Measurements from ENCODE around the gene CD274. TPM values are rescaled to one million over a fixed set of nuclear protein-coding genes. Genes with fewer than 3 reads are reported as not detected.
A peak's percentile ranks its signal among the peaks of the same experiment; 100 is the strongest.

Gene CD274
- total RNA-seq (2021) = 0.13 TPM in 1 of 2 replicates, not detected in the other
- long read RNA-seq = 0 reads

GRCh38 chr9:5450359-5451091 is at the start of gene CD274:
Gene CD274 (plus strand): TSS chr9:5450542. CDS start chr9:5456114, 5,572 bp downstream.
- Histone ChIP-seq H4K5ac (ENCODE audit: insufficient read length, low read depth, low read length) (no peak within 1 kb of the TSS), H3K23ac (ENCODE audit: insufficient read length, low read depth, low read length) (no peak within 1 kb of the TSS), H2BK120ac (ENCODE audit: low read depth, low read length, poor library complexity, severe bottlenecking) (no peak within 1 kb of the TSS), H3K4me2 (ENCODE audit: insufficient read depth, insufficient read length, low read length) (peak within 1 kb of the TSS; percentile 52), H3K27ac (ENCODE audit: insufficient read length, low read depth, low read length) (no peak within 1 kb of the TSS), H3K79me2 (ENCODE audit: insufficient read depth, low read length) (no peaks in the 10 kb centered on the region), H4K20me1 (ENCODE audit: control insufficient read depth, insufficient read depth, insufficient read length) (no peaks in the 10 kb centered on the region), H3T11ph (ENCODE audit: low read length) (no peak within 1 kb of the TSS), H3K14ac (ENCODE audit: insufficient read depth, low read length) (no peak within 1 kb of the TSS), H4K91ac (ENCODE audit: insufficient read length, low read depth, low read length) (no peak within 1 kb of the TSS), H2BK20ac (ENCODE audit: low read depth, low read length, poor library complexity, severe bottlenecking) (no peak within 1 kb of the TSS), H3K23me2 (ENCODE audit: insufficient read length, low read depth, low read length, poor library complexity, severe bottlenecking) (peaks cover 5% of the 10 kb centered on the region), H2AFZ (ENCODE audit: low read length) (peak within 1 kb of the TSS; percentile 57), H3K27me3 (ENCODE audit: insufficient read depth, low read length) (no peaks in the 10 kb centered on the region), H3K79me1 (ENCODE audit: insufficient read depth, low read depth, low read length, poor library complexity, severe bottlenecking) (no peaks in the 10 kb centered on the region), H3K4me1 (ENCODE audit: insufficient read depth, low read length) (no peaks in the 10 kb centered on the region; the same call in 1 of the 2 replicates), H3K4ac (ENCODE audit: low read depth, low read length) (no peak within 1 kb of the TSS), H2BK5ac (ENCODE audit: insufficient read length, low read length) (no peak within 1 kb of the TSS), H3K56ac (ENCODE audit: insufficient read length, low read depth, low read length) (no peak within 1 kb of the TSS), H3K9me3 (ENCODE audit: control insufficient read depth, low read depth, low read length) (no peaks in the 10 kb centered on the region), H3K18ac (ENCODE audit: insufficient read length, low read depth, low read length) (no peak within 1 kb of the TSS), H3K9ac (ENCODE audit: extremely low read depth, insufficient read length, low read length) (no peak within 1 kb of the TSS), H2AK5ac (ENCODE audit: insufficient read length, low read length) (no peak within 1 kb of the TSS), H2BK15ac (ENCODE audit: low read depth, low read length) (no peak within 1 kb of the TSS), H4K8ac (replicated peaks; ENCODE audit: insufficient read length, low read depth, low read length) (no peak within 1 kb of the TSS), H2BK12ac (ENCODE audit: insufficient read length, low read depth, low read length) (no peak within 1 kb of the TSS)
- Mint-ChIP-seq H3K4me1 (peaks cover 2 to 5% of the 10 kb centered on the region in 2 experiments; a peak in 3 of 4 replicates), H3K36me3 (ENCODE audit: insufficient read depth in 1 of 3, low read depth in 3 of 3) (no peaks in the 10 kb centered on the region), H3K9me3 (no peaks in the 10 kb centered on the region), H3K27ac (no peak within 1 kb of the TSS), H3K4me3 (peak within 1 kb of the TSS; percentile 59 to 77), H3K27me3 (ENCODE audit: low read depth) (peaks cover 28% of the 10 kb centered on the region)
- DNase-seq = peak; percentile 93
- no CpG with 5 or more reads among the region's 36 CpGs for WGBS (ENCODE audit: extremely low coverage, insufficient read length, low lambda C conversion rate)
- TF ChIP-seq, protein P1, sequence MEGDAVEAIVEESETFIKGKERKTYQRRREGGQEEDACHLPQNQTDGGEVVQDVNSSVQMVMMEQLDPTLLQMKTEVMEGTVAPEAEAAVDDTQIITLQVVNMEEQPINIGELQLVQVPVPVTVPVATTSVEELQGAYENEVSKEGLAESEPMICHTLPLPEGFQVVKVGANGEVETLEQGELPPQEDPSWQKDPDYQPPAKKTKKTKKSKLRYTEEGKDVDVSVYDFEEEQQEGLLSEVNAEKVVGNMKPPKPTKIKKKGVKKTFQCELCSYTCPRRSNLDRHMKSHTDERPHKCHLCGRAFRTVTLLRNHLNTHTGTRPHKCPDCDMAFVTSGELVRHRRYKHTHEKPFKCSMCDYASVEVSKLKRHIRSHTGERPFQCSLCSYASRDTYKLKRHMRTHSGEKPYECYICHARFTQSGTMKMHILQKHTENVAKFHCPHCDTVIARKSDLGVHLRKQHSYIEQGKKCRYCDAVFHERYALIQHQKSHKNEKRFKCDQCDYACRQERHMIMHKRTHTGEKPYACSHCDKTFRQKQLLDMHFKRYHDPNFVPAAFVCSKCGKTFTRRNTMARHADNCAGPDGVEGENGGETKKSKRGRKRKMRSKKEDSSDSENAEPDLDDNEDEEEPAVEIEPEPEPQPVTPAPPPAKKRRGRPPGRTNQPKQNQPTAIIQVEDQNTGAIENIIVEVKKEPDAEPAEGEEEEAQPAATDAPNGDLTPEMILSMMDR (conservative IDR thresholded peaks at IDR 0.05) = peak; percentile 72

Measured in H9 (cell line).